Ishikawa (cell line): ENCODE data around the gene E2F1.

Experiments used
- CEBPB ChIP-seq: IDR thresholded peaks from 2 replicates; pipeline ENCODE4 v1.6.1; 2012
- CREB1 ChIP-seq: IDR thresholded peaks from 2 replicates; pipeline ENCODE4 v1.6.1; 2012; ENCODE audit warnings: low read depth
- EP300 ChIP-seq: IDR thresholded peaks from 2 replicates; pipeline ENCODE4 v1.6.1; 2012; ENCODE audit warnings: borderline replicate concordance
- FOXM1 ChIP-seq: IDR thresholded peaks from 2 replicates; pipeline ENCODE4 v1.6.1; 2012; ENCODE audit warnings: low read depth, borderline replicate concordance
- RAD21 ChIP-seq: IDR thresholded peaks from 2 replicates; pipeline ENCODE4 v1.6.1; 2012; ENCODE audit warnings: low read depth
- REST ChIP-seq: IDR thresholded peaks from 2 replicates; pipeline ENCODE4 v1.6.1; 2012; ENCODE audit warnings: low read depth, mild to moderate bottlenecking
- TAF1 ChIP-seq: IDR thresholded peaks from 2 replicates; pipeline ENCODE4 v1.6.1; 2012; ENCODE audit warnings: low read depth, mild to moderate bottlenecking
- TCF12 ChIP-seq: IDR thresholded peaks from 2 replicates; pipeline ENCODE4 v1.6.1; 2012; ENCODE audit warnings: low read depth
- TEAD4 ChIP-seq: IDR thresholded peaks from 2 replicates; pipeline ENCODE4 v1.6.1; 2012
- USF1 ChIP-seq: IDR thresholded peaks from 2 replicates; pipeline ENCODE4 v1.6.1; 2012
- YY1 ChIP-seq: IDR thresholded peaks from 2 replicates; pipeline ENCODE4 v1.6.1; 2012; ENCODE audit warnings: low read depth

GRCh38 chr20:33719277-33719988 lies 33.2 kb upstream of the E2F1 start:
- no peak for TF ChIP-seq EP300
- no peak for TF ChIP-seq TAF1
- TF ChIP-seq USF1 = no peak
- TF ChIP-seq FOXM1 = no peak
- no peak for TF ChIP-seq TEAD4
- TF ChIP-seq YY1 = no peak
- no peak for TF ChIP-seq CEBPB
- TF ChIP-seq REST = no peak
- TF ChIP-seq RAD21 = no peak
- no peak for TF ChIP-seq CREB1
- TF ChIP-seq TCF12 = no peak
